NCI-H1930 (cell line): ENCODE data around the gene SLC7A9.
"Not testable (repeated sequence)": the region's sequence is repeated elsewhere in the genome, so short reads cannot be mapped to it uniquely, and the experiment has no call there.

Experiments used
- DNase-seq, 2 experiments: peaks; one replicate each; lab custom pipeline; 2025; lab: John Stamatoyannopoulos, UW

Gene SLC7A9

GRCh38 chr19:32863841-32864240, 5.7 kb downstream of the SLC7A9 start:
- DNase-seq: no peak

- no peak for DNase-seq
Measured at GRCh38 chr19:32863301-32863700, 6.3 kb downstream of the SLC7A9 start.

- no peak for DNase-seq
Measured at GRCh38 chr19:32862741-32863140, 6.8 kb downstream of the SLC7A9 start.

- no peak for DNase-seq
Measured at GRCh38 chr19:32862173-32862572, 7.4 kb downstream of the SLC7A9 start.

- DNase-seq: no peak
Measured at GRCh38 chr19:32861596-32861995, 8.0 kb downstream of the SLC7A9 start.

- no peak for DNase-seq
Measured at GRCh38 chr19:32859591-32859990, 10.0 kb downstream of the SLC7A9 start.

GRCh38 chr19:32858559-32858958, 11.0 kb downstream of the SLC7A9 start:
- DNase-seq: no peak

GRCh38 chr19:32858155-32858554, 11.4 kb downstream of the SLC7A9 start:
- no peak for DNase-seq

GRCh38 chr19:32857584-32857983, 12.0 kb downstream of the SLC7A9 start:
- DNase-seq: no peak

GRCh38 chr19:32856818-32857217, 12.7 kb downstream of the SLC7A9 start:
- DNase-seq: not testable (repeated sequence)

- DNase-seq: no peak
Measured at GRCh38 chr19:32852216-32852615, 17.4 kb downstream of the SLC7A9 start.

- not testable (repeated sequence) for DNase-seq
Measured at GRCh38 chr19:32848035-32848434, 21.5 kb downstream of the SLC7A9 start.

- no peak for DNase-seq
Measured at GRCh38 chr19:32843716-32844245, 25.8 kb downstream of the SLC7A9 start.

- DNase-seq: no peak
Measured at GRCh38 chr19:32842061-32842460, 27.5 kb downstream of the SLC7A9 start.

- DNase-seq: no peak
Measured at GRCh38 chr19:32837531-32837930, 32.0 kb downstream of the SLC7A9 start.

- not testable (repeated sequence) for DNase-seq
Measured at GRCh38 chr19:32833388-32833787, 36.2 kb downstream of the SLC7A9 start.

GRCh38 chr19:32832825-32833224, 36.7 kb downstream of the SLC7A9 start:
- DNase-seq: not testable (repeated sequence)

GRCh38 chr19:32832094-32832493, 37.5 kb downstream of the SLC7A9 start:
- DNase-seq: not testable (repeated sequence)

- DNase-seq: no peak
Measured at GRCh38 chr19:32831611-32832010, 38.0 kb downstream of the SLC7A9 start.

- no peak for DNase-seq
Measured at GRCh38 chr19:32830231-32831014, 39.1 kb downstream of the SLC7A9 start.

- DNase-seq: no peak
Measured at GRCh38 chr19:32829345-32829896, 40.1 kb downstream of the SLC7A9 start.

GRCh38 chr19:32828643-32829344, 40.8 kb downstream of the SLC7A9 start:
- DNase-seq: no peak

- DNase-seq: no peak
Measured at GRCh38 chr19:32828139-32828538, 41.4 kb downstream of the SLC7A9 start.
